GM19395 (cell line): ENCODE data around the gene TICAM1.
"Not testable (repeated sequence)": the region's sequence is repeated elsewhere in the genome, so short reads cannot be mapped to it uniquely, and the experiment has no call there.

Source experiments
- ATAC-seq: cut with Tn5 transposase; IDR thresholded peaks from one replicate; pipeline ENCODE4 v1.9.1; 2021; ENCODE audit warnings: mild to moderate bottlenecking, moderate library complexity; ENCODE audit not compliant: unreplicated experiment

TICAM1 gene

DNA sequence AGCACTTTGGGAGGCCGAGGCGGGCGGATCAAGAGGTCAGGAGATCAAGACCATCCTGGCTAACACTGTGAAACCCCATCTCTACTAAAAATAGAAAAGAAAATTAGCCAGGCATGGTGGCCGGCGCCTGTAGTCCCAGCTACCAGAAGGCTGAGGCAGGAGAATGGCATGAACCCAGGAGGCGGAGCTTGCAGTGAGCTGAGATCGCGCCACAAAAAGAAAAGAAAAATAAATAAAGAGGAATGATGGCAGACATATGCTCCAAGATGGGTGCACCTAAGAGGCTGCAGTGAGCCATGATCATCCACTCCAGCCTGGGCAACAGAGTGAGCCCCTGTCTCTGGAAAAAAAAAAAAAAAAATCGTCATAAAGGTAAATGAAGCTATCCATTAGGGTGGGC, 14.5 kb upstream of the TICAM1 start:
- ATAC-seq = not testable (repeated sequence)

DNA sequence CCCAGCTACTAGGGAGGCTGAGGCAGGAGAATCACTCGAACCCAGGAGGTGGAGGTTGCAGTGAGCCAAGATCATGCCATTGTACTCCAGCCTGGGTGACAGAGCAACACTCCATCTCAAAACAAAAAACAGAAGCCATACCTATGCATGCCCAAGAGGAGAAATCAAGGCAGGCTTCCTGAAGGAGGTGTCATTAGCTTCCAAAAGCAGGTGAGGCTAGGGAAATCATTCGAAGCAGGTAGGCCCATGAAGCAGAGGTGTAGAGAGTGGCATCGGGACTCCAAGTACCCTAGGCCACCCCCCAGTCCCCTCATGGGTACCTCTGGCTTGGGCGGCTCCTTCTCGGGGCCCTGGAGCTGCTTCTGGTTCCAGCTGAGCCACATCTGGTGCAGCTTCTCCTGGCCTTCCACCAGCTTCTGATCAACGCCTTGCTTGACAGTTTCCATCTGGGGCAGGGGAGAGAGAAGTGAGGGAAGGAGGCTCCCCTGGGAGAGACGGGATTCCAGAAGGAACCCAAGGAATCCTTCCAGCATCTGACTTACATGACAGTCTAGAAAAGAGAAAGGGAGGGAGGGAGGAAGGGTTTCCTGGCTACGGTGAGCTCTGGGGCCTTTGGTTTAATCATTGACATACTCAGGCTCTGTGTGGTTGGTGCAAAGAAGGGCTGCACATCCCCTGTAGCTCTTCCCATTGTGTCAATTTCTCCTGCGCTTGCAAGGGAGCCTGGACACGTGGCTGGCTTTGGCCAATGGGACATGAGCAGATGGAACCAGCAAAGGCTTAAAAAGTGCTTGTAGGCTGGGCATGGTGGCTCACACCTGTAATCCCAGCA, 13.1 kb upstream of the TICAM1 start:
- no peak for ATAC-seq

DNA sequence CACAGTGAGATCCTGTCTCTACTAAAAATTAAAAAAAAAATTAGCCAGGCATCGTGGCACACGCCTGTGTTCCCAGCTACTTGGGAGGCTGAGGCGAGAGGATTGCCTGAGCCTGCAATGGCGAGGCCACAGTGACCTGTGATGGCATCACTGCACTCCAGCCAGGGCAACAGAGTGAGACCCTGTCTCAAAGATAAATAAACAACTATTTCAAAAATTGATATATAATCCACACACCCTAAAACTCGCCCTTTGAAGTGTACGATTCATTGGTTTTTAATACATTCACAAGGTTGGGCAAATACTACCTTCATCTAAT, 12.1 kb upstream of the TICAM1 start:
- no peak for ATAC-seq

DNA sequence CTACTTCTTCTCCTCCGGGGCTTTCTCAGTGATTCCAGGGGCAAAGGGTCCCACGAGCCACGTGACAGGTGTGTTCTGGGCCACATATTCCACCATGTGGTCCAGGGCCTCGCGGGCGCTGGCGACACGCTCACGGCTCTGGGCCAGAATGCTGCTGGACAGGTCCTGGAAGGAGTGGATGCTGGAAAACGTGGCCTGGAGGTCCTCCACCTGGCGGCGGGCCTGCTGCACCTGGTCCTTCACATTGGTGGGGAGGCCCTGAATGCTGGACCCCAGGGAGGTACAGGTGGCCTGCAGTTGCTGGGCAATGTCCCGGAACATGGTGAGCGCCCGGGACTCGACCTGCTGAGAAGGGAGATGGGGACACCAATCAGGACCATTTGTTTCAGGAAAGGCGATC, 7.7 kb upstream of the TICAM1 start:
- no peak for ATAC-seq

DNA sequence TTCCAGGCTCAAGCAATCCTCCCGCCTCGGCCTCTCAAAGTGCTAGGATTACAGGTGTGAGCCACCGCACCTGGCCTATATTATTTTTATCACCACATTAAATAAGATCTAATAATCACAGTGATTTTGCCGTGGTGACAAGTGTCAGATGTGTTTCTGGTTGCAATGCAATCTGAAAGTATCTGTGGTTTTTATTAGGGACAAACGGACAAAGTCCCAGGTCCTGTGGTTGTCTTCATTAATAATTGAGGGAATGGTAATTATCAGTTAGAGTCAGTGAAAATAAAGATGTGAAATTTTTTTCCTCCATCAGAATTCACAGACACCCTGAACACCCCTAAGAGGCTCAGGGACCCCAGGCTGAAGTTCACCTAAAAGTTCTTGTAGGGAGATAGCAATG, 1.3 kb upstream of the TICAM1 start:
- no peak for ATAC-seq

DNA sequence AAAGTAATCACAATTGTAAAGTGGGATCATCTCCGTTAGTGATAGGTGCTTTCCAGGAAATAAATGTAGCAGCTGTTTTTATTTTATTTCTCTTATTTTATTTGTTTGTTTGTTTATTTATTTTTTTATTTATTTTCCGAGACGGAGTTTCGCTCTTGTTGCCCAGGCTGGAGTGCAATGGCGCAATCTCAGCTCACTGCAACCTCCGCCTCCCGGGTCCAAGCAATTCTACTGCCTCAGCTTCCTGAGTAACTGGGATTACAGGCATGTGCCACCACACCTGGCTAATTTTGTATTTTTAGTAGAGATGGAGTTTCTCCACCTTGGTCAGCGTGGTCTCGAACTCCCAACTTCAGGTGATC, 448 bp upstream of the TICAM1 start:
- not testable (repeated sequence) for ATAC-seq

DNA sequence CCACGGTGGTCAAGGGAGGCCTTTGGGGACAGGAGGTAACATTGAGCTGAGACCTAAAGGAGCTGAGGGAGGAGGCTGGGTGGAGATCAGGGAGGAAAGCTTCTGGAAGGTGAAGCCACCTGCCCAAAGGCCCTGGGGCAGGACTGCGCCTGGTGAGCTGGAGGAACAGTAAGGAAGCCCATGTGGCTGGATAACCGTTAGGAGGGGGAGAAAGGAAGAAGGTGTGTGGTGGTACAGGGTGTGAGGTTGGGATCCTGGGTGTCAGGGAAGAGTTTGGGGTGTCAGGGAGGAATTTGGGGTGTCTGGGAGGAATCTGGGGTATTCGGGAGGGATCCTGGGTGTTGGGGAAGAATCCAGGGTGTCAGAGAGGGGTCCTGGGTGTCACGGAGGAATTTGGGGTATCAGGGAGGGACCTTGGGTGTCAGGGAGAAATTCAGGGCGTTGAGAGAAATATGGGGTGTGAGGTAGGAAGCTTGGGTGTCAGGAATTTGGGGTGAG, 695 bp downstream of the TICAM1 start:
- no peak for ATAC-seq

DNA sequence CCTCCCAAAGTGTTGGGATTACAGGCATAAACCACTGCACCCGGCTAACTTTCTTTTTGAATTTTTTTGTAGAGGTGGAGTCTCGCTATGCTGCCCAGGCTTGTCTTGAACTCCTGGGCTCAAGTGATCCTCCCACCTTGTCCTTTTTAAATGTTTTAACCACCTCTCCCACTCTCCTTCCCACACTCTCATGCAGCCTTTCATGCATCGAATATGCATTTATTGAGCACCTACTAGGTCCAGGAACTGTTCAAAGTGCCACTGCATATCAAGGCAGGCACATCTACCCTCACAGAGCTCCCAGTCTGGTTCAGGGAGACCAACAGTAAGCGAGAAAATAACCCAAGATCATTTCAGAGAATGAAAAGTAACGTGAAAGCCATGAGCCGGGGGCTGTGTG, 1.2 kb downstream of the TICAM1 start:
- no peak for ATAC-seq

DNA sequence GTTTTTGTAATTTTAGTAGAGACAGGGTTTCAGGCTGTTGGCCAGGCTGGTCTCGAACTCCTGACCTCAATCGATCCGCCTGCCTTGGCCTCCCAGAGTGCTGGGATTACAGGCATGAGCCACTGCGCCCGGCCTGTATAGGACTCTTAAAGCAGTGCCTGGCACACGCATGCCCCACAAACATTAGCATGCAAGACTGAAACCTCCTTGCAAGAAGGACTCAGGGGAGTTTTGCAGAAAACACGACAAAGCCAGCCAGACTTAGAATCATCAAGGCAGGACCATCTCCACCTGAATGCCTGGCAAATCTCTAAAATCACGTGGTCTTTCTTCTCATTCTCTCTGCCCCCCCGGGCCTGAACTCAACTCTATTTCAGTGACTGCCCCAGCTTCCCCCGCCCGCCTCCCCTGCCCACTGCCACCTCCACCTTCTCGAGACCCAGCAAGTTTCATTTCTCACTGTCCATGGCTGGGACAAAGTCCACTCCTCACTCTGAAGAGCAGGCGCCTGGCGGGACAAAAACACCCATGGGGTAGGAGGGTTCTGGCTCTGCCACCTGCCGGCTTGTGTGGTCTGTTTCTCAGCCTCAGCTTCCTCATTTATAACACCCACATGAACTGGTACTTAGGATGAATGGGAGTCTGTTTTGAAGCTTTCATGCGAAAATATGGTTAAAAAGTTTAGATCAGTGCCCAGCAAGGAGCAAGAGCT, 2.4 kb downstream of the TICAM1 start:
- no peak for ATAC-seq

DNA sequence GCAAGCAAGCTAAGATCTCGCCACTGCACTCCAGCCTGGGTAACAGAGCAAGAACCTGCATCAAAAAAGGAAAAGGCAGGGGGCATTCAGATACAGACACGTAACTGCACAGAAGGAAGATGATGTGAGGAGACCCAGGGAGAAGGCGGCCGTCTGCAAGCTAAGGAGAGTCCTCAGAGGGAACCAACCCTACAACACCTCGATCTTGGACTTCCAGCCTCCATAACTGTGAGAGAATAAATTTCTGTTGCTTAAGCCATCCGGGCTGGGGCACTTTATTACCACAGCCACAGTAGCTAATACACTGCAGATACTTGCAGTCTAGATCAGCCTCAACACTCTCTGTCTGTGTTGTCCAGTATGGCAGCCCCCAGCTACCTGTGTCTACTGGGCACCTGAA, 7.9 kb downstream of the TICAM1 start:
- ATAC-seq = no peak

DNA sequence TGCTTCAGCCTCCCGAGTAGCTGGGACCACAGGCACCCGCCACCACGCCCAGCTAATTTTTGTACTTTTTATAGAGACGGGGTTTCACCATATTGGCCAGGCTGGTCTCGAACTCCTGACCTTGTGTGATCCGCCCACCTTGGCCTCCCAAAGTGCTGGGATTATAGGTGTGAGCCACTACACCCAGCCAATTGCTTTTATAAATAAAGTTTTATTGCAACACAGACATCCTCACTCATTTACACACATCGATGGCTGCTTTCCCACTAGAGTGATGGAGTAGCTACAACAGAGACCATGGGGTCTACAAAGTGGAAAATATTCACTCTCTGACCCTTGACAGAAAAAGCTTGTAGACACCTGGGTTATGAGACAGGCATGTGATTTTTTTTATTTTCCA, 9.2 kb downstream of the TICAM1 start:
- not testable (repeated sequence) for ATAC-seq

DNA sequence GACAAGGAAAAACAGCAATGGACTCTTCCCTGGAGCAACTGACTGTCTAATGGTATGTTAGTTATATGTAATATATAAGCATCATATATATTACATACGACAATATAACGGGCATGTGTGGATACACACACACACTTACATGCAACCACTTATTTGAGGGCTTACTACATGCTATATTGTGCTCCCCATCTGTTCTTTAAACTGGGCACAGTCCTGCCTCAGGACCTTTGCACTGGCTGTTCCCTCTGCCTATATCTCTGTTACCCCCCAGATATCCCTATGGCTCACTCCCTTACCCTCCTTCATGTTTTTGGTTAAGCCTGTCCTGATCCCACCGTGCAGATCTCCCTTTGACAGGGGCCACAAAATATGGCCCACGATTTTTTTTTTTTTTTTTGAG, 10.2 kb downstream of the TICAM1 start:
- no peak for ATAC-seq

DNA sequence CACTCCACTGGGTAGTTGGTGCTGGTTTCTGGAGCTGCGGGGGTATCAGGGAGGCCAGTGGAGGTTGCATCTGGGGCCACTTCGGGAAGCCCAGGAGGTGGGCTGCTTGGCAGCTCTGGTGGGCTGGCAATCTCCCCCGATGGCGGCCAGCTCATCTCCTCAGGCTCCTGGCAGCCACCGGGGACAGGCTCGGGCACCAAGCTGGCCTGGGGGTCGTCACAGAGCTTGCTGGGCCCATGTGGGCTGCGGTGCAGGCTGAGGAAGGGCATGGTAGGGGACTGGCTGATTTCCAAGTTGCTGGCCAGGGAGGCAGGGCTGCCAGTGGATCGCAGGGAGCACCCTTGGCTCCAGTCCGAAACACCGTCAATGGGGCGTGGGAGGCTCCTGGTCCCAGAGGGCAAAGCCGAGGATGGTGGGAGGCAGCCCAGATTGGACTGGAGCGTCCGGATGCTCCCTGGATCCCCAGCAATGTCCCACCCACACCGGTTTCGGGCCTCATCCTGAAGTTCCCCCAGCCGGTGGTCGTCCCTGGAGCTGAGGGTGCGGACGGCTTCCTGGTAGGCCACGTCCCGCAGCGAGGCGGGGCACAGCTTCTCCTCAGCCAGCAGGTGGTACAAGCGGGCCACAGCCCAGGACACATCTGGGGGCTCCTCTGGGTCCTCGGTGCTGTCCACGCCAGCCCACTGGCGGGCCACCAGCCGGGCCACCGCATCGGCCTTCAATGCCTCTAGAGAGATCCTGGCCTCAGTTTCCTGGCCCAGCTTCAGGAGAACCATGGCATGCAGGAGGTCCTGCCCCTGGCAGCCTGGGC, 13.8 kb downstream of the TICAM1 start:
- no peak for ATAC-seq

DNA sequence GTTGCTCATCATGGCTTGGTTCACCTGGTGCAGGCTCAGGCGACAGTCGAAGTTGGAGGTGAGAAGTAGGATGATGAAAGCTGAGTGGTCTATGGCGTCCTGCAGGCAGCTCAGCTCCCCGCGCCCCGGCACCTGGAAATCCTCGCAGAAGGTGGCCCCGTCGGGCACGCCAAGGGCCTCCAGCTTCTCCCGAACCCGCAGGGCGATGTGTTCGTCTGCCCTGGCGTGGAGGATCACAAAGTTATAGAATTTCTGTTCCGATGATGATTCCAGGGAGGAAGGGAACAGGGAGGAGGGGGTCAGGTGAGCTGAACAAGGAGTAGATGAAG, 14.6 kb downstream of the TICAM1 start:
- ATAC-seq = no peak

DNA sequence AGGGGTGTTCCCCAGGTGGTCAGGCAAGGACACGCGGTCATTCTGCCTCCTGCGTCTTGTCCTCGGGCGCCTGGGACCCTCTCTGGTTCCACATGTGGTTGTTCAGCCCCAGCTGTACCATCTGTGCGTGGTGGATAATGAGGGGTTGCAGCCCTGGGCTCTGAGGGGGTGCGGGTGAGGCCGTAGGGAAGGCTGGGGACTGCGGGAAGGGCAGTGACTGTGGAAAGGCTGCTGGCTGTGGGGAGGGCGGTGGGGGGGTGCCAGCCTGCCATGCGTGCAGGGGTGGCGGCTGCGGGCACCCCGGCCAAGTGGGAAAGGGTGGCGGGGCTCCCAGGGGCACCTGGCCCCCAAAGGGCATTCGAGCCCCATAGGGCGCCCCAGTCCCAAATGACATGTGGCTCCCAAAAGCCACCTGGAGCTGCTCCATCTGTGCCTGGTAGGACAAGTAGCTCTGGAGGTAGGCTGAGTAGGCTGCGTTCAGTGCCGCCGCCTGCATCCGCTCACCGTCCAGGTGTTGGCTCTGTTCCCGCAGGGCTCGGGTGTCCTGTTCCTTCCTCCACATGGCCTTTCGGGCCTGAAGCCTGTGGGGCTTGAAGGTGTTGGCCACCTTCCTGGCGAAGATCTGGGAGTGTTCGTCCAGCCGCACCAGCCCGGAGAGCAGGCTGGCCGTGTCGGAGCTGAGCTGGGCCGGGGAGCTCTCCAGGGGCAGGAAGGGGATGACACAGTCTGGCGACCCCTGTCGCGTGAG, 15.1 kb downstream of the TICAM1 start:
- no peak for ATAC-seq

DNA sequence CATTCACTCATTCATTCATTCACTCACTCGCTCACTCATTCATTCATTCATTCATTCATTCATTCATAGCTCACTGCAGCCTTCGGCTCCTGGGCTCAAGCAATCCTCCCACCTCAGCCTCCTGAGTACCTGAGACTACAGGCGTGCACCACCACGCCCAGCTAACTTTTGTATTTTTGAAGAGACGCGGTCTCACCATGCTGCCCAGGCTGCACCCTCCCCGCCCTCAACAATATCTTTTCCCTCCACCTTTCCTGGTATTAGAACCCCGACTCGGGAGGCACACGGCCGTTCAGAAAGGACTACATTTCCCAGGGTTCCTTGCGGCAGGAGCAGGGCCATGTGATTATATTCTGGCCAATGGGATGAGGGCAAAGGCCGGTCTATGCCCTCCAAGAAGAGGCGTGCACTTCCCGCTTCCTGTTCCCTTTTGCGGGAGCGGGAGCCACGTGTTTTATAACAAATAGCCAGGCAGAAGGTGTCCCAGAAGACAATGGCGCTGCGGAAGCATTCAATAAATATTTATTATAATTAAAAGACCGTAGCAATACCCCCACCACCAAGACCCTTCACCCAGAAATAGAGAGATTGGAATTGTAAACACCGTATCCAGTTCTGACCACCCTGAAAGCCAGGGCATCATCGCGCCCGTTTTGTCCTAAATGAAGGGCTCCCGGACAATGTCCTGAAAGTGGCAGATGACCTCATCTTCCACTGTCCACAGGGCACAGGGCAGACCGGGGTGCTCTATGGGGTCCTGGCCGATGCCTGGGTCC, 15.9 kb downstream of the TICAM1 start:
- no peak for ATAC-seq

DNA sequence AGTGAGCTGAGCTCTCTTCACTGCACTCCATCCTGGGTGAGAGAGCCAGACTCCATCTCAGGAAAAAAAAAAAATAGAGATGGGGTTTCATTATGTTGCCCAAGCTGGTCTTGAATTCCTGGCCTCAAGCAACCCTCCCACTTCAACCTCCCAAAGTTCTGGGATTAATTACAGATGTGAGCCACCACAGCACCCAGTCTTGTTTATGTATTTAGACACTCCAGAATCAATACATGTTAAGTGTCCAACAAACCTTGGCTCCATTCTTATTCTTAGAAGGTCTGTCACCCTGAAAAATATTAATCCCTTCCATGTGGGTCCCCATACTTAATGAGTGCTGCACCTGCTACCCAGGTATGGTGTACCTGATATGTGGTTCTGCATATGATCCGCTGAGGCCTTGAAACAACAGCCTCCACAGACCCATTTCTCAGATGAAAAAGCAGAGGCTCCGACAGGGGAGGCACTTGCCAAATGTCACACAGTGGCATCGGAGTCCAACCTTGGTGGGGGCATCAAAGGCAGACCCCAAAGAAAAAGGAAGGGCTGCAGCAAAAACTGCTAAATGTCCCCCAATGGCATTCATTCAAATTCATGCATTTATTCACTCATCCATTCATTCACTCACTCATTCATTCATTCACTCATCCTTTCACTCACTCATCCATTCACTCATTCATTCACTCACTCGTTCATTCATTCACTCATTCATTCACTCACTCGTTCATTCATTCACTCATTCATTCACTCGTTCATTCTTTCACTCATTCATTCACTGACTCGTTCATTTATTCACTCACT, 16.7 kb downstream of the TICAM1 start:
- ATAC-seq = no peak

DNA sequence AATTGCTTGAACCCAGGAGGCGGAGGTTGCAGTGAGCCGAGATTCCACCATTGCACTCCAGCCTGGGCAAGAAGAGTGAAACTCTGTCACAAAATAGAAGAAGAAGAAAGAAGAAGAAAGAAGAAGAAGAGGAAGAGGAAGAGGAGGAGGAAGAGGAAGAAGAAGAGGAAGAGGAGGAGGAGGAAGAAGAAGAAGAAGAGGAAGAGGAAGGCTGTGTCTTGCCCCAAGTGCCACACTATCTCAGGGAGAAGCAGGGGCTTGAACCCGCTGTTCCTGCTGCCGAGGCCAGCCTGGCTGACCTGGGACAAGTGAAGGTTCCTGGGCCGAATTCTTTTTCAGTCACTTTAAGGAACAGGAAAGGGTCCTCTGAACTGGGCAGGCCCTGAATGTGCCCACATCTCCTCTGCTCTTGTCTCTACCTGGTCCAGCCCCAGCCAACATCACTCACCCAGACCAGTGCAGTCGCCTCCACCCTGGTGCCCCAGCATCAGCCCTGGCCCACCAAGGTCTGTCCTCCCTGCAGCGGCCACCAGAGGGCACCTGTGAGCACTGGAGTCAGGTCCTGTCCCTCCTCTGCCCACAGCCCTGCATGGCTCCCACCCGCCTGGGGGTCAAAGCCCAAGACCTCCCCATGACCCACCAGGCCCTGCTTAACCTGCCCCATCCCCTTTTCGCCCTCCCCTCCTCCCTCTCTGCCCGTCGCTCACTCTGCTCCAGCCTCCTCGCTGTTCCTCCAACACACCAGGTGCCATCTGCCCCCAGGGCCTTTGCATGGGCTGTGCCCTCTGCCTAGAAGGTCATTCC, 20.0 kb downstream of the TICAM1 start:
- no peak for ATAC-seq

DNA sequence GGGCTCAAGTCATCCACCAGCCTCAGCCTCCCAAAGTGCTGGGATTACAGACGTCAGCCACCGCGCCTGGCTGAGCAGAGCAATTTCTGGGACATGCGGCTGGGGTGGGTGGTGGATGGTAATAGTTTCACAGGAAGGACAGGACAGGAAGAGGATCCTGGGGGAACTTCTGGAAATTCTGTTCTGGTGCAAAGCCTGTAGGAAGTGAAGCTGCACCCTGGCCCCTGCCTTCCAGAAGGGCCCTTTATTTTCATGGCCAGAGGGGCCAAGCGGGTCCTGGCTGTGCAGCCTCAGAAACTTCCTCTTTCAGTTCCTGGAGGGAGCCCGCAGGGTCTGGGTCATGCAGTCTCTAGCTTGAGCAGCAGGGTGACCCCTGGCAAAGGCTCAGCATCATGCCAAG, 24.3 kb downstream of the TICAM1 start:
- ATAC-seq = no peak
